Panc1 (cell line): ENCODE results near the gene THSD8. TPM values are rescaled to one million over a fixed set of nuclear protein-coding genes. Genes with fewer than 3 reads are reported as not detected.
A peak's percentile ranks its signal among the peaks of the same experiment; 100 is the strongest.
"Not testable (repeated sequence)": the region's sequence is repeated elsewhere in the genome, so short reads cannot be mapped to it uniquely, and the experiment has no call there.

Experiments used
- ATAC-seq: fragments of 200-7000 bp; cut with Tn5 transposase; 2 replicates; pipeline ENCODE4 v1.9.1; 2020; ENCODE audit warnings: mild to moderate bottlenecking, moderate library complexity
- BruUV-seq: library from RNA; stranded (reverse); fragments of 400-500 nt; replicated peaks from 2 replicates; lab custom pipeline; 2021; lab: Mats Ljungman, UMichigan
- CTCF ChIA-PET: fragments of 300-600 bp; sonication (Branson Sonifier 250); formaldehyde crosslinking; loops from one replicate; lab custom pipeline; 2022; ENCODE audit warnings: antibody characterized with exemption; lab: Charles Lee
- POLR2A ChIA-PET: fragments of 300-600 bp; sonication (Branson Sonifier 250); formaldehyde crosslinking; loops from one replicate; lab custom pipeline; 2022; ENCODE audit warnings: antibody characterized with exemption; lab: Charles Lee
- DNase-seq: peaks from one replicate; pipeline ENCODE4 v3.0.0-alpha.2; 2010; ENCODE audit warnings: low read depth, low spot score
- H3K27ac ChIP-seq: 2 replicates; pipeline ENCODE4 v1.5.1; 2011; ENCODE audit warnings: mild to moderate bottlenecking, low read length, inconsistent platforms
- H3K27me3 ChIP-seq: fragments of 200-500 bp; sonication (Bioruptor generic); 2 replicates; pipeline ENCODE4 v1.6.0; 2014; ENCODE audit warnings: low read length, inconsistent platforms; ENCODE audit not compliant: control insufficient read depth, insufficient read depth
- H3K36me3 ChIP-seq: fragments of 200-500 bp; sonication (Bioruptor generic); 2 replicates; pipeline ENCODE4 v1.5.1; 2014; ENCODE audit warnings: inconsistent platforms, mild to moderate bottlenecking, low read length, moderate library complexity; ENCODE audit not compliant: control insufficient read depth, insufficient read depth
- H3K4me1 ChIP-seq: 2 replicates; pipeline ENCODE4 v1.5.1; 2011; ENCODE audit warnings: inconsistent platforms, mild to moderate bottlenecking, low read length, moderate library complexity; ENCODE audit not compliant: control insufficient read depth, insufficient read depth
- H3K4me3 ChIP-seq, 2 experiments: 2 replicates each; pipeline ENCODE4 v1.5.1; 2011 to 2012; ENCODE audit warnings: low read depth in 2 of 2, low read length in 2 of 2, mild to moderate bottlenecking in 2 of 2, inconsistent platforms in 1 of 2, moderate library complexity in 1 of 2
- H3K9me3 ChIP-seq: fragments of 200-500 bp; sonication (Bioruptor generic); 2 replicates; pipeline ENCODE4 v1.5.1; 2014; ENCODE audit warnings: low read depth, mild to moderate bottlenecking, inconsistent platforms, low read length, moderate library complexity; ENCODE audit not compliant: control insufficient read depth, insufficient read depth
- CTCF ChIP-seq: fragments of 450-650 bp; IDR thresholded peaks from 2 replicates; pipeline ENCODE4 v1.5.1; 2017; ENCODE audit warnings: mild to moderate bottlenecking
- REST ChIP-seq, 2 experiments: IDR thresholded peaks; 2 replicates each; pipeline ENCODE4 v1.6.1; 2011 to 2012; ENCODE audit warnings: low read depth in 2 of 2, control low read depth in 1 of 2, low read length in 1 of 2, mild to moderate bottlenecking in 1 of 2, moderate library complexity in 1 of 2; ENCODE audit not compliant: insufficient read depth in 1 of 2
- SIN3A ChIP-seq: IDR thresholded peaks from 2 replicates; pipeline ENCODE4 v1.6.1; 2012; ENCODE audit warnings: low read depth, mild to moderate bottlenecking, low read length, moderate library complexity, borderline replicate concordance; ENCODE audit not compliant: insufficient read depth
- in situ Hi-C: cut with HindIII; loops from 2 replicates; pipeline ENCODE4 v1.10.0; 2016; ENCODE audit warnings: low sequenced_read_pairs, low pct_unique_long_range_greater_than_20kb
- intact Hi-C: fragments of 100-400 bp; cut with micrococcal nuclease; formaldehyde crosslinking; loops from one replicate; pipeline ENCODE4 v1.10.0; 2022; ENCODE audit not compliant: unreplicated experiment
- microRNA-seq: library from miRNA; unstranded; fragments of <30 nt; microRNA quantifications from one replicate; pipeline ENCODE4 v1.1.0, GENCODE V29; 2020; ENCODE audit not compliant: unreplicated experiment
- total RNA-seq: library from RNA; stranded (reverse); gene quantifications from one replicate; pipeline ENCODE4 v1.2.1, GENCODE V29; 2021; ENCODE audit not compliant: unreplicated experiment

The THSD8 gene
- total RNA-seq, 1 experiment from 2014 or later = 24.8 TPM

GRCh38 chr19:12846613-12847012 lies 44.7 kb downstream of the THSD8 start:
- CTCF ChIA-PET = interaction anchor here (0.6 to 2.4 kb wide), 7 partner anchors 11 to 165 kb away, joined by 3 to 14 read pairs (median 4); partner anchors contain the start of gene DHPS
- in situ Hi-C loops, H3K36me3 ChIP-seq, H3K27ac ChIP-seq, BruUV-seq, intact Hi-C loops, ATAC-seq, H3K4me3 ChIP-seq, H3K4me1 ChIP-seq, POLR2A ChIA-PET, H3K27me3 ChIP-seq, DNase-seq, H3K9me3 ChIP-seq: not testable (repeated sequence)

GRCh38 chr19:12847159-12848139 lies 45.6 kb downstream of the THSD8 start:
- H3K27me3 ChIP-seq = no peaks in the 10 kb centered on the region
- H3K9me3 ChIP-seq = no peaks in the 10 kb centered on the region
- H3K27ac ChIP-seq = no peak overlapping the region
- H3K36me3 ChIP-seq = no peaks in the 10 kb centered on the region
- POLR2A ChIA-PET = interaction anchor here (0.5 kb wide), 1 partner anchor 76 kb away, joined by 3 read pairs; no protein-coding TSS in a partner anchor
- no peaks in the 10 kb centered on the region for H3K4me1 ChIP-seq
- in situ Hi-C loops = no loop called here
- peak overlapping the region in 1 of 2 experiments; percentile 34; a peak in 2 of 4 replicates for H3K4me3 ChIP-seq
- TF ChIP-seq CTCF = peak; percentile 97
- TF ChIP-seq REST (IDR thresholded peaks at IDR 0.05; ENCODE audit: insufficient read depth in 1 of 2, low read depth in 2 of 2, low read length in 1 of 2) = peak in 1 of 2 experiments; percentile 78; a peak in 2 of 4 replicates
- no peak for TF ChIP-seq SIN3A
- CTCF ChIA-PET = interaction anchor here (0.5 to 2.4 kb wide), 17 partner anchors 10 to 166 kb away, joined by 3 to 14 read pairs (median 4); partner anchors contain the start of genes DHPS and TRIR
- BruUV-seq = no TSS peak
- intact Hi-C loops = no loop called here
- ATAC-seq = peak; percentile 96
- no peak for DNase-seq

Small RNA genes within 50 kb of the gene (microRNA-seq; reads per million reads assigned to microRNA genes)
- gene MIR5684 (not detected), gene MIR6794 (not detected)

Other genes with a start within 250 kb of the THSD8 start
- 7.0 TPM for gene ZNF490, start 191.3 kb upstream of the THSD8 start, total RNA-seq
- gene ZNF791, start 191.1 kb upstream of the THSD8 start, total RNA-seq = 19.0 TPM
- 43.0 TPM for gene MAN2B1, start 135.3 kb upstream of the THSD8 start, total RNA-seq
- gene WDR83, start 135.3 kb upstream of the THSD8 start, total RNA-seq = 10.8 TPM
- 76.9 TPM for gene DHPS, start 120.2 kb upstream of the THSD8 start, total RNA-seq
- gene GNG14, start 114.1 kb upstream of the THSD8 start, total RNA-seq = not detected
- 12.4 TPM for gene FBXW9, start 105.4 kb upstream of the THSD8 start, total RNA-seq
- gene TNPO2, start 78.1 kb upstream of the THSD8 start, total RNA-seq = 83.3 TPM
- gene TRIR, start 67.4 kb upstream of the THSD8 start, total RNA-seq = 143 TPM
- 69.9 TPM for gene GET3, start 64.6 kb upstream of the THSD8 start, total RNA-seq
- gene BEST2, start 50.3 kb upstream of the THSD8 start, total RNA-seq = not detected
- 14.3 TPM for gene HOOK2, start 26.5 kb upstream of the THSD8 start, total RNA-seq
- gene JUNB, start 10.6 kb upstream of the THSD8 start, total RNA-seq = 49.7 TPM
- gene PRDX2, start 269 bp upstream of the THSD8 start, total RNA-seq = 61.0 TPM
- 44.9 TPM for gene RNASEH2A, start 4.5 kb downstream of the THSD8 start, total RNA-seq
- gene RTBDN, start 32.5 kb downstream of the THSD8 start, total RNA-seq = 2.4 TPM
- 3.1 TPM for gene MAST1, start 36.4 kb downstream of the THSD8 start, total RNA-seq
- 78.9 TPM for gene DNASE2, start 79.4 kb downstream of the THSD8 start, total RNA-seq
- gene KLF1, start 85.1 kb downstream of the THSD8 start, total RNA-seq = 0.10 TPM
- 15.6 TPM for gene GCDH, start 89.1 kb downstream of the THSD8 start, total RNA-seq
- 1.6 TPM for gene SYCE2, start 117.2 kb downstream of the THSD8 start, total RNA-seq
- 80.3 TPM for gene FARSA, start 131.6 kb downstream of the THSD8 start, total RNA-seq
- 1,060 TPM for gene CALR, start 136.5 kb downstream of the THSD8 start, total RNA-seq
- gene RAD23A, start 143.8 kb downstream of the THSD8 start, total RNA-seq = 111 TPM
- gene GADD45GIP1, start 155.2 kb downstream of the THSD8 start, total RNA-seq = 36.7 TPM
- 0.54 TPM for gene DAND5, start 167.5 kb downstream of the THSD8 start, total RNA-seq
- 144 TPM for gene NFIX, start 193.4 kb downstream of the THSD8 start, total RNA-seq